Neural progenitor cell (in vitro differentiated cells): ENCODE data around the gene KRT24. TPM values are rescaled to one million over a fixed set of nuclear protein-coding genes. Genes with fewer than 3 reads are reported as not detected.
A peak's percentile ranks its signal among the peaks of the same experiment; 100 is the strongest.

Experiments used
- DNase-seq: peaks from one replicate; pipeline ENCODE4 v3.0.0-alpha.2; 2016; ENCODE audit warnings: low spot score
- H2AFZ ChIP-seq: fragments of 200-600 bp; sonication (generic); replicated peaks from 2 replicates; pipeline ENCODE4 v1.6.1; 2016; ENCODE audit warnings: antibody characterized with exemption
- H3F3A ChIP-seq: fragments of 200-600 bp; sonication (generic); 2 replicates; pipeline ENCODE4 v1.6.1; 2016; ENCODE audit warnings: antibody characterized with exemption, low read depth
- H3K27ac ChIP-seq: fragments of 200-600 bp; sonication (generic); 2 replicates; pipeline ENCODE4 v1.5.1; 2016; ENCODE audit warnings: mild to moderate bottlenecking
- H3K27me3 ChIP-seq: fragments of 200-600 bp; sonication (generic); 2 replicates; pipeline ENCODE4 v1.6.1; 2016; ENCODE audit warnings: mild to moderate bottlenecking, moderate library complexity
- H3K36me3 ChIP-seq: fragments of 200-600 bp; sonication (generic); 2 replicates; pipeline ENCODE4 v1.5.1; 2016
- H3K4me1 ChIP-seq: fragments of 200-600 bp; sonication (generic); 2 replicates; pipeline ENCODE4 v1.6.1; 2016; ENCODE audit warnings: mixed run types
- H3K4me2 ChIP-seq: fragments of 200-600 bp; sonication (generic); 2 replicates; pipeline ENCODE4 v1.6.1; 2016
- H3K4me3 ChIP-seq: fragments of 200-600 bp; sonication (generic); 2 replicates; pipeline ENCODE4 v1.5.1; 2016
- H3K79me2 ChIP-seq: fragments of 200-600 bp; sonication (generic); 2 replicates; pipeline ENCODE4 v1.6.1; 2016; ENCODE audit warnings: low read depth
- H3K9ac ChIP-seq: fragments of 200-600 bp; sonication (generic); 2 replicates; pipeline ENCODE4 v1.6.1; 2016
- H3K9me3 ChIP-seq: fragments of 200-600 bp; sonication (generic); 2 replicates; pipeline ENCODE4 v1.5.1; 2016; ENCODE audit warnings: low read depth
- H4K20me1 ChIP-seq: fragments of 200-600 bp; sonication (generic); 2 replicates; pipeline ENCODE4 v1.6.1; 2016; ENCODE audit warnings: low read depth
- H3K27ac Mint-ChIP-seq: 3 replicates; pipeline ENCODE4 v1.8.0; 2021; ENCODE audit warnings: mixed read lengths
- H3K27me3 Mint-ChIP-seq: 2 replicates; pipeline ENCODE4 v1.8.0; 2022; ENCODE audit warnings: low read depth, mild to moderate bottlenecking, inconsistent platforms, moderate library complexity, mixed read lengths; ENCODE audit not compliant: insufficient read depth
- H3K36me3 Mint-ChIP-seq: 3 replicates; pipeline ENCODE4 v1.8.0; 2021; ENCODE audit warnings: mixed read lengths
- H3K4me1 Mint-ChIP-seq: 3 replicates; pipeline ENCODE4 v1.8.0; 2021; ENCODE audit warnings: mixed read lengths
- H3K4me3 Mint-ChIP-seq: 3 replicates; pipeline ENCODE4 v1.8.0; 2021; ENCODE audit warnings: mild to moderate bottlenecking, moderate library complexity, mixed read lengths
- H3K9me3 Mint-ChIP-seq: 3 replicates; pipeline ENCODE4 v1.8.0; 2020; ENCODE audit warnings: mixed read lengths
- CTCF ChIP-seq: fragments of 200-600 bp; sonication (generic); IDR thresholded peaks from 2 replicates; pipeline ENCODE4 v1.5.1; 2017; ENCODE audit warnings: antibody characterized with exemption, mild to moderate bottlenecking
- EZH2 ChIP-seq: fragments of 200-600 bp; sonication (generic); IDR thresholded peaks from 2 replicates; pipeline ENCODE4 v1.6.1; 2017; ENCODE audit warnings: antibody characterized with exemption, mild to moderate bottlenecking, moderate library complexity
- EZH2phosphoT487 ChIP-seq: fragments of 200-600 bp; sonication (generic); IDR thresholded peaks from 2 replicates; pipeline ENCODE4 v1.6.1; 2017; ENCODE audit warnings: antibody characterized with exemption
- total RNA-seq: library from RNA; depleted of rRNA; stranded (reverse); fragments of >200 nt; gene quantifications from 2 replicates; pipeline ENCODE4 v1.2.3, GENCODE V29; 2015; ENCODE audit warnings: low replicate concordance

Gene KRT24
- total RNA-seq, 1 donor from 2014 or later, result not detected

GRCh38 chr17:40727447-40728231 lies 24.1 kb upstream of the KRT24 start:
- H3K9me3 ChIP-seq, result no peaks in the 10 kb centered on the region
- H2AFZ ChIP-seq, result no peak overlapping the region
- no peak overlapping the region for H3K27ac Mint-ChIP-seq

GRCh38 chr17:40726919-40727318 lies 23.4 kb upstream of the KRT24 start:
- H3K4me1 ChIP-seq, result no peaks in the 10 kb centered on the region
- no peaks in the 10 kb centered on the region for H3K79me2 ChIP-seq
- no peaks in the 10 kb centered on the region for H3K36me3 ChIP-seq
- no peak overlapping the region for H3K9ac ChIP-seq
- TF ChIP-seq EZH2 (no peak), CTCF (peak; percentile 52)
- no peaks in the 10 kb centered on the region for H3F3A ChIP-seq
- no peaks in the 10 kb centered on the region for H3K36me3 Mint-ChIP-seq
- H3K4me3 Mint-ChIP-seq, result no peak overlapping the region
- no peaks in the 10 kb centered on the region for H3K9me3 ChIP-seq
- no peak overlapping the region for H3K4me3 ChIP-seq
- H3K27me3 Mint-ChIP-seq, result no peaks in the 10 kb centered on the region
- H2AFZ ChIP-seq, result no peak overlapping the region
- H3K27ac Mint-ChIP-seq, result no peak overlapping the region
- H3K27ac ChIP-seq, result no peak overlapping the region
- H3K4me1 Mint-ChIP-seq, result no peaks in the 10 kb centered on the region
- DNase-seq, result peak; percentile 18
- no peak overlapping the region for H3K4me2 ChIP-seq
- no peaks in the 10 kb centered on the region for H3K9me3 Mint-ChIP-seq
- no peaks in the 10 kb centered on the region for H4K20me1 ChIP-seq
- peaks cover 19% of the 10 kb centered on the region for H3K27me3 ChIP-seq

More at GRCh38 chr17:40727447-40728231, 24.1 kb upstream of the KRT24 start:
- Mint-ChIP-seq H3K4me1 (no peaks in the 10 kb centered on the region), H3K4me3 (no peak overlapping the region), H3K36me3 (no peaks in the 10 kb centered on the region), H3K9me3 (no peaks in the 10 kb centered on the region), H3K27me3 (no peaks in the 10 kb centered on the region)
- Histone ChIP-seq H3K79me2 (no peaks in the 10 kb centered on the region), H3K9ac (no peak overlapping the region), H3K4me1 (no peaks in the 10 kb centered on the region), H3K27ac (no peak overlapping the region), H3K36me3 (no peaks in the 10 kb centered on the region), H3K27me3 (peaks cover 24% of the 10 kb centered on the region), H3F3A (no peaks in the 10 kb centered on the region), H4K20me1 (no peaks in the 10 kb centered on the region), H3K4me2 (no peak overlapping the region), H3K4me3 (no peak overlapping the region)
- DNase-seq, result no peak
- TF ChIP-seq EZH2, result no peak
- no peak for TF ChIP-seq CTCF
- no peak for TF ChIP-seq EZH2phosphoT487

GRCh38 chr17:40724656-40725055 lies 21.1 kb upstream of the KRT24 start:
- H3K36me3 ChIP-seq, result no peaks in the 10 kb centered on the region
- Mint-ChIP-seq H3K4me1 (no peaks in the 10 kb centered on the region), H3K9me3 (no peaks in the 10 kb centered on the region), H3K36me3 (no peaks in the 10 kb centered on the region), H3K27ac (no peak overlapping the region), H3K27me3 (no peaks in the 10 kb centered on the region), H3K4me3 (no peak overlapping the region)
- no peaks in the 10 kb centered on the region for H3K27me3 ChIP-seq
- no peak for DNase-seq
- H3K27ac ChIP-seq, result no peak overlapping the region
- H4K20me1 ChIP-seq, result no peaks in the 10 kb centered on the region
- no peaks in the 10 kb centered on the region for H3F3A ChIP-seq
- H3K9ac ChIP-seq, result no peak overlapping the region
- no peaks in the 10 kb centered on the region for H3K9me3 ChIP-seq
- H3K4me3 ChIP-seq, result no peak overlapping the region
- H3K4me2 ChIP-seq, result no peak overlapping the region
- no peaks in the 10 kb centered on the region for H3K4me1 ChIP-seq
- no peaks in the 10 kb centered on the region for H3K79me2 ChIP-seq
- TF ChIP-seq CTCF, result no peak
- no peak for TF ChIP-seq EZH2
- no peak for TF ChIP-seq EZH2phosphoT487
- no peak overlapping the region for H2AFZ ChIP-seq
